NCI-H69 (cell line): Measurements from ENCODE around the gene EMC6.

Source experiments
- DNase-seq: peaks from one replicate; lab custom pipeline; 2025; lab: John Stamatoyannopoulos, UW

EMC6 gene

DNA sequence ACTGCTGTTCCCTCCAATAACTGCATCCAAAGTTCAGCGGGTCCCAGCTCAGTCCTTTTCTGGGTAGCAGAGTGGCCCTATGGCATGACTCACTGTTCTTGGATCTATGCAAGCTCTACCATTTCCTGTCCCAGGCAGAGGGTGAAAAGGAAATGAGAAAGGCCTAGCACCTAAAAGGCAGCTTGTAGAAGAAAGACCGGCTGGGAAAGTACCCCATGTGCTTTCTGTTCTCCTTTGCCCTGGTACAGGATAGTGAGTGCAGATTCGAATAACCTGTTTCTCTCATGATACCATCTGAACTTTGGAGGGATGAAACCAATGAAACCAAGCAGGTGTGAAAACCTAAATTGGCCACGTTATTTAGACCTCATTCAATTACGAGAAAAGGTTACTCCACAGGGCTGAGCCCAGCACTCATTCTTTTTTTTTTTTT lies 42.4 kb downstream of the EMC6 start:
- DNase-seq: no peak

DNA sequence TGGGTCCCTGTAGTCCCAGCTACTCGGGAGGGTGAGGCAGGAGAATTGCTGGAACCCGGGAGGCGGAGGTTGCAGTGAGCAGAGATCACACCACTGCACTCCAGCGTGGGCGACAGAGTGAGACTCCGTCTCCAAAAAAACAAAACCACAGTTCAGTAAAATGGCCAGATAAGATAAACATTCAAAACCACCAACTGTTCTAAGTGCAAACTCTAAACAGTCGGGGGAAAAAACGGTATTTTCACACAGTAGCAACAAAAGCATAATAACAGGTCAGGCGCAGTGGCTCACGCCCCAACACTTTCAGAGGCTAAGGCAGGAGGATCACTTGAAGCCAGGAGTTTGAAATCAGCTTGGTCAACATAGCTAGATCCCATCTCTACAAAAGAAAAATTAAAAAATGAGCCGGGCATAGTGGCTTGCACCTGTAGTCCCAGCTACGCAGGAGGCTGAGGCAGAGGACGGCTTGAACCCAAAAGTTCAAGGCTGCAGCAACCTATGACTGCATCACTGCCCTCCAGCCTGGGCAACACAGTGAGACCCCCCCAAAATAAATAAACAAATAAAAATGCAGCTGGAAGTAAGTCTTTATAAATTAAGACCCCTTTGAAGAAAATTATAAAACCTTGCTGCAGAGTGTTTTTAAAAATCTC lies 44.3 kb downstream of the EMC6 start:
- DNase-seq: no peak

DNA sequence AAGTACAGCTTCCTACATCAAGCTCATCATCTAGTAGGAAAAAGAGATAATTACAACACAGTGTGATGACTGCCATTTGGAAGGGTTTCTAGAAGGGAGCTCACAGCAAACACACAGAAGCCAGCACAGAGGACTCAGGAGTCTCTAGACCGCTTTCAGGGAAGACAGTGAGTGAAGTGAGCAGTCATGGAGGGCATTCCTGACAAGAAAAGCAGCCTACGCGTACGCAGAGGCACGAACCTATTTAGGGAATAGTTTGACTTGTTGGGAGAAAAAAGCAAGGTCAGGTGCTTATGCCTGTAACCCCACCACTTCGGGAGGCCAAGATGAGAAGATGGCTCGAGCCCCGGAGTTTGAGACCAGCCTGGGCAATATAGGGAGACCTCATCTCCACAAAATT lies 46.7 kb downstream of the EMC6 start:
- no peak for DNase-seq

DNA sequence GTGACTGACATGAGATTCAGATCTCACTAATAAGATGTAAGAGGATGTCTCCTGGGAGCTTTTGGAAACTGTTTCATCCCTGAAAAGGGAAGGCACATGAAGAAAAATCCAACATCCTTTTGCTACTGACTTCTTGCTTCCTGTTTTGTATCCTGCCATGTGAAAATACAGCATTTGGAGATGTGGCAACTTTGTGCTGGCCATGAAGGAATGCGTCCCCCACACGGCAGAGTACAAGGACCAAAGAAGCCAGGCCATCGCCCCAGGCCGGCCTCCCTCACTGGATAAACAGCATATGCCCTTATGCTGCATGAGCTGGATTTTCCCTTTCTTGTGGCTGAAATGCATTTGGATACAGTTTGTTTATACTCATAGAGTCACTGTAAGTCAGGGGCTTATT lies 49.6 kb downstream of the EMC6 start:
- no peak for DNase-seq

DNA sequence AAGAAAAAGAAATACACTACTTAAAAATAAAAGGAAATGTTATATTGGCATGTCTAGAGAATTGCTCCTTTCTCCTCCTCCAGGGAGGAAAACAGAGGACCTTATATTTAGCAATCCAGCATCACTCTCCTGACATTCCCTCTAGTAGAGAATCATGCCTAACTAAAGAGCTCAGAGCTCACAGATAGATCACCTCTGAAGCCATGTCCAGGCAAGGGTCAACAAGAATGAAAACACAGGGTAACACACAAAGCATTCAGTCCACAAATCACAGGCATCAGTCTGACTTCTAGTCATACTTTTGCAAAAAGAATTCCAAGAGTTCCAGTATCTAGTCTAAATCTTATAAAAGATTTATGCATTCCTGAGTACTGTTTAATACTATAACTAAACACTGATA lies 50.7 kb downstream of the EMC6 start:
- no peak for DNase-seq
